ENCODE measurements around the gene CCDC150. TPM values are rescaled to one million over a fixed set of nuclear protein-coding genes. Genes with fewer than 3 reads are reported as not detected.

CCDC150 gene
- total and polyA plus RNA-seq, 2 of the 8 experiments (the other 6 are each of a cell fraction or from before 2014, with no cell fraction given): 8.3 to 31.9 TPM

- no peak for TF ChIP-seq HDAC2 (IDR thresholded peaks at IDR 0.05; ENCODE audit: borderline replicate concordance in 1 of 2, low read depth in 2 of 2, low read length in 2 of 2)
- TF ChIP-seq SP1 (IDR thresholded peaks at IDR 0.05; ENCODE audit: low read depth, low read length): no peak
- TF ChIP-seq ATF3 (IDR thresholded peaks at IDR 0.05; ENCODE audit: insufficient read depth, low read depth, low read length): no peak
- no peak for TF ChIP-seq RFX5 (IDR thresholded peaks at IDR 0.05; ENCODE audit: borderline replicate concordance, low read depth, low read length)
- TF ChIP-seq PHF8 (conservative IDR thresholded peaks at IDR 0.05; ENCODE audit: low read depth, low read length): no peak
Observed at GRCh38 chr2:196601430-196602306, 37.8 kb upstream of the CCDC150 start (continued).
